HG02885 (cell line): Measurements from ENCODE around the gene TSR2.
"Not testable (repeated sequence)": the region's sequence is repeated elsewhere in the genome, so short reads cannot be mapped to it uniquely, and the experiment has no call there.

ENCODE experiments used
- ATAC-seq: cut with Tn5 transposase; IDR thresholded peaks from one replicate; pipeline ENCODE4 v1.9.1; 2021; ENCODE audit warnings: mild to moderate bottlenecking; ENCODE audit not compliant: unreplicated experiment, poor library complexity

Gene TSR2

GRCh38 chrX:54470054-54470760 lies 30.0 kb downstream of the TSR2 start:
- ATAC-seq, result no peak

- no peak for ATAC-seq
Observed at GRCh38 chrX:54473993-54474859, 34.0 kb downstream of the TSR2 start.

- ATAC-seq, result no peak
Observed at GRCh38 chrX:54479136-54480111, 39.2 kb downstream of the TSR2 start.

GRCh38 chrX:54482839-54483593 lies 42.8 kb downstream of the TSR2 start:
- no peak for ATAC-seq

- ATAC-seq, result no peak
Observed at GRCh38 chrX:54483946-54484345, 43.7 kb downstream of the TSR2 start.

GRCh38 chrX:54484666-54485065 lies 44.5 kb downstream of the TSR2 start:
- ATAC-seq, result no peak

GRCh38 chrX:54489819-54490218 lies 49.6 kb downstream of the TSR2 start:
- not testable (repeated sequence) for ATAC-seq

GRCh38 chrX:54492340-54492739 lies 52.1 kb downstream of the TSR2 start:
- ATAC-seq, result no peak

GRCh38 chrX:54494166-54494988 lies 54.2 kb downstream of the TSR2 start:
- no peak for ATAC-seq
